Occipital lobe (tissue), 3 donors: ENCODE data around the gene TRAPPC8. TPM values are rescaled to one million over a fixed set of nuclear protein-coding genes. Genes with fewer than 3 reads are reported as not detected.

Experiments
- DNase-seq: peaks from one replicate; lab custom pipeline; 2025; lab: John Stamatoyannopoulos, UW
- small RNA-seq: library from RNA; depleted of rRNA; stranded (forward); fragments of <200 nt; gene quantifications from one replicate; pipeline ENCODE3, GENCODE V24; 2014
- total RNA-seq: library from RNA; depleted of rRNA; stranded (reverse); fragments of >200 nt; gene quantifications from one replicate; pipeline ENCODE4 v1.2.3, GENCODE V29; 2014

The TRAPPC8 gene
- total RNA-seq, 1 donor from 2014 or later = 128 TPM

DNA sequence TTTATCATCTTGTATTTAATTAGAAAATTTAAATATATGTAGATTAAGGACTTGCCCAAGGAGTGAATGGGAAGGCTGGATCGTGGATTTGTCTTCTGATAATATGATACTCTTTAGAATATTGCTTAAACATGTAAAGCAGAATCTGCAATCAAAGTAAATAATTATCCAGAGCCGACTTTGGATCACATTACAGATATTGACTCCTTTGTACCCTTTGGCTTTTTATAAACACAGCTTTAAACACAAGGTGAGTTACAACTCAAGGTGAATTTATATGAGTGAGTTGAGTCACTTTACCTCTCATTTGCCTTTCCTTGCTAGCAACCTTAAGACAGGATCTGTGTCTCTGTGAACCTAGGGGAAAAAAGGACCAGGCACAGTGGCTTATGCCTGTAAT lies 144.5 kb downstream of the TRAPPC8 start:
- no peak for DNase-seq

DNA sequence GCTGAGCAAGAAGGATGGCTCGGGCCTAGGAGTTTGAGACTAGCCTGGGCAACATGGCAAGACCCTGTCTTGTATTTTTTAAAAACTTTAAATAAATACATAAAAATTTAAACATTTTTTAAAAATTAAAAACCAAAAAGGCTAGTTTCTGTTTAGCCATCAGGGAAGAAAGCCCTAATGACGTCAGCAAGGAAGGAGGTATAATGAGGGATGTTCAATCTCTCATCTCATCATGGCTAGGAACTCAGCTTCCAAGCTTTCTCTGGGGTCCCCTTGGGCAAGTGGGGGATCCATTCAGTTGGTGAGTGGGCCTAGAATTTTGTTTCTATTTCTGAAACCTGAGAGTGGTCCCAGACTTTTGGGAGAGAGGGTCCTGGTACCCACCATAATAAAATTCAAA lies 147.2 kb downstream of the TRAPPC8 start:
- DNase-seq = no peak

GRCh38 chr18:31793531-31793930 lies 149.4 kb downstream of the TRAPPC8 start:
- no peak for DNase-seq

GRCh38 chr18:31792580-31792911 lies 150.4 kb downstream of the TRAPPC8 start:
- DNase-seq = no peak

GRCh38 chr18:31791817-31792579 lies 150.9 kb downstream of the TRAPPC8 start:
- no peak for DNase-seq

GRCh38 chr18:31789409-31789808 lies 153.5 kb downstream of the TRAPPC8 start:
- no peak for DNase-seq

- no peak for DNase-seq
Measured at GRCh38 chr18:31783059-31783458, 159.9 kb downstream of the TRAPPC8 start.

Small RNAs within 50 kb of the gene (small RNA-seq; reads per million reads assigned to genes)
- not detected for gene RNU6-1050P

Other genes starting within 250 kb of the TRAPPC8 start
- gene SLC25A52, start 182.2 kb downstream of the TRAPPC8 start, total RNA-seq = not detected
- 1.1 TPM for gene RNF125, start 75.7 kb upstream of the TRAPPC8 start, total RNA-seq
- 79.5 TPM for gene RNF138, start 148.7 kb upstream of the TRAPPC8 start, total RNA-seq
- gene MEP1B, start 246.9 kb upstream of the TRAPPC8 start, total RNA-seq = 0.78 TPM